Measurements from ENCODE around the gene NUBP2. TPM values are rescaled to one million over a fixed set of nuclear protein-coding genes. Genes with fewer than 3 reads are reported as not detected.

NUBP2 gene
- total and polyA plus RNA-seq, 2 donors (not counting 3 experiments of a cell fraction or from before 2014, with no cell fraction given), result 55.0 to 69.6 TPM

- no peak for TF ChIP-seq FOS (IDR thresholded peaks at IDR 0.05; ENCODE audit: borderline replicate concordance, insufficient read depth, low read length)
- POLR2A ChIA-PET, result no interaction called here
- Histone ChIP-seq H3K4me1 (ENCODE audit: control insufficient read depth, extremely low read depth, insufficient read depth, low read length) (peaks cover 11% of the 10 kb centered on the region), H3K27ac (ENCODE audit: insufficient read depth, low read depth, low read length) (no peak overlapping the region), H2AFZ (ENCODE audit: low read depth, low read length) (no peak overlapping the region), H3K9ac (replicated peaks; ENCODE audit: extremely low read depth, insufficient read depth, low read length) (no peak overlapping the region), H3K4me3 (replicated peaks in 1 of 3; ENCODE audit: insufficient read depth in 1 of 3, low read depth in 1 of 3, low read length in 3 of 3) (no peak overlapping the region), H3K9me3 (replicated peaks; ENCODE audit: control insufficient read depth, insufficient read depth, low read length) (no peaks in the 10 kb centered on the region), H4K20me1 (replicated peaks; ENCODE audit: control insufficient read depth, extremely low read depth, insufficient read depth, low read length) (no peaks in the 10 kb centered on the region), H3K9me1 (replicated peaks; ENCODE audit: control insufficient read depth, extremely low read depth, insufficient read depth, low read length) (no peaks in the 10 kb centered on the region), H3K27me3 (ENCODE audit: control insufficient read depth in 2 of 2, insufficient read depth in 2 of 2, low read length in 2 of 2) (no peaks in the 10 kb centered on the region), H3K79me2 (ENCODE audit: control insufficient read depth, insufficient read depth, low read length) (peaks cover 6% of the 10 kb centered on the region), H3K36me3 (ENCODE audit: control insufficient read depth in 2 of 2, extremely low read depth in 1 of 2, insufficient read depth in 2 of 2, low read length in 2 of 2) (peaks cover 3 to 40% of the 10 kb centered on the region in 2 experiments), H3K4me2 (ENCODE audit: insufficient read depth, low read length) (no peak overlapping the region)
- FAIRE-seq (no peak), DNase-seq (ENCODE audit: low read depth, low spot score) (no peak)
- no TSS peak for BruUV-seq (replicated peaks)
- CTCF ChIA-PET, result interaction anchor here (1.3 kb wide), 1 partner anchor 62 kb away, joined by 3 read pairs; the partner anchor contains the start of gene MAPK8IP3
- dilution Hi-C loops (cut with MboI; ENCODE audit: extremely low pct_ligation_motif_present, low sequenced_read_pairs) (no loop called here), intact Hi-C loops (cut with micrococcal nuclease) (no loop called here)
These were observed 14.5 kb upstream of the NUBP2 start for GRCh38 chr16:1768061-1768766.

GRCh38 chr16:1768767-1769401 is 13.9 kb upstream of the NUBP2 start:
- Histone ChIP-seq H3K27me3 (ENCODE audit: control insufficient read depth in 2 of 2, insufficient read depth in 2 of 2, low read length in 2 of 2) (no peaks in the 10 kb centered on the region), H3K9ac (replicated peaks; ENCODE audit: extremely low read depth, insufficient read depth, low read length) (no peak overlapping the region), H3K27ac (ENCODE audit: insufficient read depth, low read depth, low read length) (no peak overlapping the region), H3K36me3 (ENCODE audit: control insufficient read depth in 2 of 2, extremely low read depth in 1 of 2, insufficient read depth in 2 of 2, low read length in 2 of 2) (peaks cover 3 to 40% of the 10 kb centered on the region in 2 experiments), H3K4me1 (ENCODE audit: control insufficient read depth, extremely low read depth, insufficient read depth, low read length) (peaks cover 12% of the 10 kb centered on the region), H3K79me2 (ENCODE audit: control insufficient read depth, insufficient read depth, low read length) (peaks cover 10% of the 10 kb centered on the region), H3K9me1 (replicated peaks; ENCODE audit: control insufficient read depth, extremely low read depth, insufficient read depth, low read length) (no peaks in the 10 kb centered on the region), H3K4me3 (replicated peaks in 1 of 3; ENCODE audit: insufficient read depth in 1 of 3, low read depth in 1 of 3, low read length in 3 of 3) (no peak overlapping the region), H3K9me3 (replicated peaks; ENCODE audit: control insufficient read depth, insufficient read depth, low read length) (no peaks in the 10 kb centered on the region), H2AFZ (ENCODE audit: low read depth, low read length) (no peak overlapping the region), H3K4me2 (ENCODE audit: insufficient read depth, low read length) (no peak overlapping the region), H4K20me1 (replicated peaks; ENCODE audit: control insufficient read depth, extremely low read depth, insufficient read depth, low read length) (no peaks in the 10 kb centered on the region)
- intact Hi-C loops (cut with micrococcal nuclease), result no loop called here
- dilution Hi-C loops (cut with MboI; ENCODE audit: extremely low pct_ligation_motif_present, low sequenced_read_pairs), result no loop called here
- POLR2A ChIA-PET, result interaction anchor here (1.3 kb wide), 1 partner anchor 14 kb away, joined by 3 read pairs; the partner anchor contains the start of genes NUBP2 and SPSB3
- DNase-seq (ENCODE audit: low read depth, low spot score) (no peak), FAIRE-seq (no peak)
- TF ChIP-seq FOS (IDR thresholded peaks at IDR 0.05; ENCODE audit: borderline replicate concordance, insufficient read depth, low read length) (no peak), EZH2 (IDR thresholded peaks at IDR 0.05; ENCODE audit: borderline replicate concordance, low read depth, low read length, severe bottlenecking) (no peak), GATA2 (IDR thresholded peaks at IDR 0.05; ENCODE audit: insufficient read depth, insufficient read length, low read depth, low read length) (no peak), POLR2AphosphoS5 (IDR thresholded peaks at IDR 0.05; ENCODE audit: insufficient read depth, low read depth, low read length) (no peak), MAX (IDR thresholded peaks at IDR 0.05; ENCODE audit: insufficient read depth, insufficient read length) (no peak), JUN (IDR thresholded peaks at IDR 0.05; ENCODE audit: borderline replicate concordance, insufficient read depth, insufficient read length, low read depth) (no peak), CTCF (IDR thresholded peaks at IDR 0.05; ENCODE audit: extremely low read depth in 1 of 2, insufficient read depth in 1 of 2, low read depth in 1 of 2, low read length in 2 of 2) (no peak), POLR2A (IDR thresholded peaks at IDR 0.05; ENCODE audit: low read depth, low read length) (no peak), MYC (IDR thresholded peaks at IDR 0.05; ENCODE audit: low read depth, low read length) (no peak)
- no TSS peak for BruUV-seq (replicated peaks)
- CTCF ChIA-PET, result interaction anchor here (1.3 to 1.5 kb wide), 2 partner anchors 63 to 275 kb away, joined by 3 to 5 read pairs; partner anchors contain the start of gene MAPK8IP3
